ENCODE results near the gene RGPD8.

Gene RGPD8

GRCh38 chr2:112332123-112332696 is 101.2 kb downstream of the RGPD8 start:
- H3K4me3 ChIP-seq (ENCODE audit: low read depth, low read length) = no peak overlapping the region
- DNase-seq (ENCODE audit: low read depth, low spot score) = no peak
- TF ChIP-seq, protein P1, sequence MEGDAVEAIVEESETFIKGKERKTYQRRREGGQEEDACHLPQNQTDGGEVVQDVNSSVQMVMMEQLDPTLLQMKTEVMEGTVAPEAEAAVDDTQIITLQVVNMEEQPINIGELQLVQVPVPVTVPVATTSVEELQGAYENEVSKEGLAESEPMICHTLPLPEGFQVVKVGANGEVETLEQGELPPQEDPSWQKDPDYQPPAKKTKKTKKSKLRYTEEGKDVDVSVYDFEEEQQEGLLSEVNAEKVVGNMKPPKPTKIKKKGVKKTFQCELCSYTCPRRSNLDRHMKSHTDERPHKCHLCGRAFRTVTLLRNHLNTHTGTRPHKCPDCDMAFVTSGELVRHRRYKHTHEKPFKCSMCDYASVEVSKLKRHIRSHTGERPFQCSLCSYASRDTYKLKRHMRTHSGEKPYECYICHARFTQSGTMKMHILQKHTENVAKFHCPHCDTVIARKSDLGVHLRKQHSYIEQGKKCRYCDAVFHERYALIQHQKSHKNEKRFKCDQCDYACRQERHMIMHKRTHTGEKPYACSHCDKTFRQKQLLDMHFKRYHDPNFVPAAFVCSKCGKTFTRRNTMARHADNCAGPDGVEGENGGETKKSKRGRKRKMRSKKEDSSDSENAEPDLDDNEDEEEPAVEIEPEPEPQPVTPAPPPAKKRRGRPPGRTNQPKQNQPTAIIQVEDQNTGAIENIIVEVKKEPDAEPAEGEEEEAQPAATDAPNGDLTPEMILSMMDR (IDR thresholded peaks at IDR 0.05; ENCODE audit: low read depth, low read length) = no peak
- in situ Hi-C loops (cut with HindIII; ENCODE audit: low sequenced_read_pairs) = no loop called here

- H3K4me3 ChIP-seq (ENCODE audit: low read depth, low read length) = no peak overlapping the region
- DNase-seq (ENCODE audit: low read depth, low spot score) = no peak
- in situ Hi-C loops (cut with HindIII; ENCODE audit: low sequenced_read_pairs) = no loop called here
- TF ChIP-seq, protein P1 (IDR thresholded peaks at IDR 0.05; ENCODE audit: low read depth, low read length) = no peak
These were observed 110.5 kb downstream of the RGPD8 start for GRCh38 chr2:112322919-112323318.

DNA sequence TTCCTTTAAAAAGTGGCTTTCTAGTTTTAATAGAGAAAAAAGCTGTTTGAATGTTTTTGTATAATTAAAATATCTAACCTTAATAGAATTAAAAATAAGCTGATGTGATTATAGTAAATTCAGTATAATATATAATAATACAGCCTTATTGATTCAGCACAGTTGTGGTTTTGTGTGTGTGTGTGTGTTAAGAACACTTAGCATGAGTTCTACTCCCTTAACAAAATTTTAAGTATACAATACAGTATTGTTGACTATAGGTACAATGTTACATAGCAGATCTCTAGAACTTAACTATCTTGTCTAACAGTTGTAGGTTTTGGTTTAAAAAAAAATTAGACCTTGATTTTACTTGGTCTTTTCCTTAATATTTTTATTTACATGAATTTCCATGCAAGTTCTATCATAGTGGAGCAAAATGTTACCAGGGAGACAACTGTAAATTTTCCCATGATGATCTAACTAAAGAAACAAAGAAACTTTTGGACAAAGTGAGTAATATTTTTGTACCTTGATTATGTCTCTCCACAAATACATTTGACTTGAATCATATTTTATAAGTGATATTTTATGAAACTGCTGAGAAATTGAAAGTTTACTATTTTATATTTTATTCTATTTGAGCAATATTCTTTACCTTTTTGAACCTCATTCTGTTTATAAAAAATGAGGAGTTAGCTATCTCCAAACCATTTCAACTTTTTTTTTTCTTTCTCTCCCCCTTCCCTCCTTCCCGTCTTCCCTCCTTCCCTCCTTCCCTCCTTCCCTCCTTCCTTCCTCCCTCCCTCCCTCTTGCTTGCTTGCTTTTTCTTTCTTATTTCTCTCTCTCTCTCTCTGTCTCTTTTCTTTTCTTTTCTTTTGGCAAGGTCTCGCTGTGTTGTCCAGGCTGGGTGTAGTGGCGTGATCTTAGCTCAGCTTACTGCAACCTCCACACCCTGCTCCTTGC is 111.8 kb downstream of the RGPD8 start:
- H3K4me3 ChIP-seq (ENCODE audit: low read depth, low read length) = no peak overlapping the region
- in situ Hi-C loops (cut with HindIII; ENCODE audit: low sequenced_read_pairs) = no loop called here
- TF ChIP-seq, protein P1 (IDR thresholded peaks at IDR 0.05; ENCODE audit: low read depth, low read length) = no peak
- peak; percentile 59 for DNase-seq (ENCODE audit: low read depth, low spot score)

Data from astrocyte of the spinal cord (primary cell).